Non-pigmented ciliary epithelial cell (primary cell): ENCODE results near the gene KCNJ10.
"Not testable (repeated sequence)": the region's sequence is repeated elsewhere in the genome, so short reads cannot be mapped to it uniquely, and the experiment has no call there.

ENCODE experiments used
- DNase-seq: peaks from one replicate; pipeline ENCODE4 v3.0.0-alpha.2; 2010; ENCODE audit warnings: low read depth

The KCNJ10 gene

GRCh38 chr1:160061369-160062229 is 8.4 kb downstream of the KCNJ10 start:
- DNase-seq = no peak

- DNase-seq = no peak
Measured at GRCh38 chr1:160058087-160058486, 11.9 kb downstream of the KCNJ10 start.

- no peak for DNase-seq
Measured at GRCh38 chr1:160056648-160057169, 13.3 kb downstream of the KCNJ10 start.

- no peak for DNase-seq
Measured at GRCh38 chr1:160053548-160054365, 16.2 kb downstream of the KCNJ10 start.

GRCh38 chr1:160052936-160053335 is 17.0 kb downstream of the KCNJ10 start:
- no peak for DNase-seq

- DNase-seq = no peak
Measured at GRCh38 chr1:160050619-160051018, 19.3 kb downstream of the KCNJ10 start.

GRCh38 chr1:160050182-160050581 is 19.8 kb downstream of the KCNJ10 start:
- not testable (repeated sequence) for DNase-seq

GRCh38 chr1:160049101-160049500 is 20.9 kb downstream of the KCNJ10 start:
- DNase-seq = no peak

GRCh38 chr1:160048335-160048734 is 21.6 kb downstream of the KCNJ10 start:
- DNase-seq = no peak

GRCh38 chr1:160047111-160047991 is 22.6 kb downstream of the KCNJ10 start:
- no peak for DNase-seq

GRCh38 chr1:160046494-160047110 is 23.4 kb downstream of the KCNJ10 start:
- no peak for DNase-seq

- DNase-seq = no peak
Measured at GRCh38 chr1:160045653-160046052, 24.3 kb downstream of the KCNJ10 start.

- no peak for DNase-seq
Measured at GRCh38 chr1:160043543-160043942, 26.4 kb downstream of the KCNJ10 start.

- DNase-seq = no peak
Measured at GRCh38 chr1:160040476-160040875, 29.5 kb downstream of the KCNJ10 start.

GRCh38 chr1:160032165-160032820 is 37.7 kb downstream of the KCNJ10 start:
- DNase-seq = no peak

- DNase-seq = peak; percentile 62
Measured at GRCh38 chr1:160031365-160032164, 38.4 kb downstream of the KCNJ10 start, which contains the start of gene PIGM. Gene PIGM, minus strand, starts transcription at chr1:160031990. Its CDS starts 251 bp downstream, at chr1:160031739.

- no peak for DNase-seq
Measured at GRCh38 chr1:160030657-160031364, 39.1 kb downstream of the KCNJ10 start.

- no peak for DNase-seq
Measured at GRCh38 chr1:160028426-160028825, 41.5 kb downstream of the KCNJ10 start.

- no peak for DNase-seq
Measured at GRCh38 chr1:160025314-160025713, 44.6 kb downstream of the KCNJ10 start.
